Panc1 (cell line): ENCODE measurements around the gene TBC1D22A. TPM values are rescaled to one million over a fixed set of nuclear protein-coding genes. Genes with fewer than 3 reads are reported as not detected.

Experiments
- ATAC-seq: fragments of 200-7000 bp; cut with Tn5 transposase; 2 replicates; pipeline ENCODE4 v1.9.1; 2020; ENCODE audit warnings: mild to moderate bottlenecking, moderate library complexity
- BruUV-seq: library from RNA; stranded (reverse); fragments of 400-500 nt; replicated peaks from 2 replicates; lab custom pipeline; 2021; lab: Mats Ljungman, UMichigan
- CTCF ChIA-PET: fragments of 300-600 bp; sonication (Branson Sonifier 250); formaldehyde crosslinking; loops from one replicate; lab custom pipeline; 2022; ENCODE audit warnings: antibody characterized with exemption; lab: Charles Lee
- POLR2A ChIA-PET: fragments of 300-600 bp; sonication (Branson Sonifier 250); formaldehyde crosslinking; loops from one replicate; lab custom pipeline; 2022; ENCODE audit warnings: antibody characterized with exemption; lab: Charles Lee
- DNase-seq: peaks from one replicate; pipeline ENCODE4 v3.0.0-alpha.2; 2010; ENCODE audit warnings: low read depth, low spot score
- H3K27ac ChIP-seq: 2 replicates; pipeline ENCODE4 v1.5.1; 2011; ENCODE audit warnings: mild to moderate bottlenecking, low read length, inconsistent platforms
- H3K27me3 ChIP-seq: fragments of 200-500 bp; sonication (Bioruptor generic); 2 replicates; pipeline ENCODE4 v1.6.0; 2014; ENCODE audit warnings: low read length, inconsistent platforms; ENCODE audit not compliant: control insufficient read depth, insufficient read depth
- H3K36me3 ChIP-seq: fragments of 200-500 bp; sonication (Bioruptor generic); 2 replicates; pipeline ENCODE4 v1.5.1; 2014; ENCODE audit warnings: inconsistent platforms, mild to moderate bottlenecking, low read length, moderate library complexity; ENCODE audit not compliant: control insufficient read depth, insufficient read depth
- H3K4me1 ChIP-seq: 2 replicates; pipeline ENCODE4 v1.5.1; 2011; ENCODE audit warnings: inconsistent platforms, mild to moderate bottlenecking, low read length, moderate library complexity; ENCODE audit not compliant: control insufficient read depth, insufficient read depth
- H3K4me3 ChIP-seq, 2 experiments: 2 replicates each; pipeline ENCODE4 v1.5.1; 2011 to 2012; ENCODE audit warnings: low read depth in 2 of 2, low read length in 2 of 2, mild to moderate bottlenecking in 2 of 2, inconsistent platforms in 1 of 2, moderate library complexity in 1 of 2
- H3K9me3 ChIP-seq: fragments of 200-500 bp; sonication (Bioruptor generic); 2 replicates; pipeline ENCODE4 v1.5.1; 2014; ENCODE audit warnings: low read depth, mild to moderate bottlenecking, inconsistent platforms, low read length, moderate library complexity; ENCODE audit not compliant: control insufficient read depth, insufficient read depth
- POLR2AphosphoS5 ChIP-seq: IDR thresholded peaks from 2 replicates; pipeline ENCODE4 v1.6.1; 2012; ENCODE audit warnings: mild to moderate bottlenecking, low read depth, low read length, moderate library complexity
- SIN3A ChIP-seq: IDR thresholded peaks from 2 replicates; pipeline ENCODE4 v1.6.1; 2012; ENCODE audit warnings: low read depth, mild to moderate bottlenecking, low read length, moderate library complexity, borderline replicate concordance; ENCODE audit not compliant: insufficient read depth
- TCF7L2 ChIP-seq: IDR thresholded peaks from 2 replicates; pipeline ENCODE4 v1.6.1; 2011; ENCODE audit warnings: mild to moderate bottlenecking, low read depth, low read length, inconsistent platforms
- in situ Hi-C: cut with HindIII; loops from 2 replicates; pipeline ENCODE4 v1.10.0; 2016; ENCODE audit warnings: low sequenced_read_pairs, low pct_unique_long_range_greater_than_20kb
- intact Hi-C: fragments of 100-400 bp; cut with micrococcal nuclease; formaldehyde crosslinking; loops from one replicate; pipeline ENCODE4 v1.10.0; 2022; ENCODE audit not compliant: unreplicated experiment
- total RNA-seq: library from RNA; stranded (reverse); gene quantifications from one replicate; pipeline ENCODE4 v1.2.1, GENCODE V29; 2021; ENCODE audit not compliant: unreplicated experiment
- TF ChIP-seq, protein P1 (sequence below): fragments of 450-650 bp; IDR thresholded peaks from 2 replicates; pipeline ENCODE4 v1.5.1; 2017; ENCODE audit warnings: mild to moderate bottlenecking
- TF ChIP-seq, protein P2 (sequence below), 2 experiments: IDR thresholded peaks; 2 replicates each; pipeline ENCODE4 v1.6.1; 2011 to 2012; ENCODE audit warnings: low read depth in 2 of 2, control low read depth in 1 of 2, low read length in 1 of 2, mild to moderate bottlenecking in 1 of 2, moderate library complexity in 1 of 2; ENCODE audit not compliant: insufficient read depth in 1 of 2

Gene TBC1D22A
- total RNA-seq, 1 experiment from 2014 or later: 28.7 TPM

DNA sequence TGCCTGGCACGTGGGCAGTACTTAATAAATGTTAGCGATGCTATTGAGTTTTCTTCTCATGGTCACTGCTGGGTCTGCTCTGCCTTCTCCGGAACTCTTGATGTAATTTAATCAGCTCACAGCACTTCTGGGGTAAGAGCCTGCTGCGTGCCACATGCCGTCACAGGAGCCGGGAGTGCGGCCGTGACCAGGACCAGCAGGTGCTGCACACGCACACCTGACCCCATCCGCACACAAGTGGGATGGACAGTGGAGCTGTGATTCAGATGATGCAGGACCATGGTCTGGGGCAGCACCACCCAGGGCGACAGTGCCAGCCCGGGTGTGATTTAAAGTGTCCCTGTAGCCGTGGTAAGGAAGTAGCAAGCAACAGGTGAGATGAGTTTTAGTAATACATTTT, 61.2 kb downstream of the TBC1D22A start:
- Histone ChIP-seq H3K4me1 (no peaks in the 10 kb centered on the region), H3K27me3 (no peaks in the 10 kb centered on the region), H3K36me3 (no peaks in the 10 kb centered on the region), H3K27ac (no peak overlapping the region), H3K4me3 (no peak overlapping the region), H3K9me3 (no peaks in the 10 kb centered on the region)
- CTCF ChIA-PET: no interaction called here
- no TSS peak for BruUV-seq
- POLR2A ChIA-PET: no interaction called here
- TF ChIP-seq, protein P1, sequence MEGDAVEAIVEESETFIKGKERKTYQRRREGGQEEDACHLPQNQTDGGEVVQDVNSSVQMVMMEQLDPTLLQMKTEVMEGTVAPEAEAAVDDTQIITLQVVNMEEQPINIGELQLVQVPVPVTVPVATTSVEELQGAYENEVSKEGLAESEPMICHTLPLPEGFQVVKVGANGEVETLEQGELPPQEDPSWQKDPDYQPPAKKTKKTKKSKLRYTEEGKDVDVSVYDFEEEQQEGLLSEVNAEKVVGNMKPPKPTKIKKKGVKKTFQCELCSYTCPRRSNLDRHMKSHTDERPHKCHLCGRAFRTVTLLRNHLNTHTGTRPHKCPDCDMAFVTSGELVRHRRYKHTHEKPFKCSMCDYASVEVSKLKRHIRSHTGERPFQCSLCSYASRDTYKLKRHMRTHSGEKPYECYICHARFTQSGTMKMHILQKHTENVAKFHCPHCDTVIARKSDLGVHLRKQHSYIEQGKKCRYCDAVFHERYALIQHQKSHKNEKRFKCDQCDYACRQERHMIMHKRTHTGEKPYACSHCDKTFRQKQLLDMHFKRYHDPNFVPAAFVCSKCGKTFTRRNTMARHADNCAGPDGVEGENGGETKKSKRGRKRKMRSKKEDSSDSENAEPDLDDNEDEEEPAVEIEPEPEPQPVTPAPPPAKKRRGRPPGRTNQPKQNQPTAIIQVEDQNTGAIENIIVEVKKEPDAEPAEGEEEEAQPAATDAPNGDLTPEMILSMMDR: no peak
- TF ChIP-seq SIN3A (no peak), TCF7L2 (no peak), POLR2AphosphoS5 (no peak)
- TF ChIP-seq, protein P2, sequence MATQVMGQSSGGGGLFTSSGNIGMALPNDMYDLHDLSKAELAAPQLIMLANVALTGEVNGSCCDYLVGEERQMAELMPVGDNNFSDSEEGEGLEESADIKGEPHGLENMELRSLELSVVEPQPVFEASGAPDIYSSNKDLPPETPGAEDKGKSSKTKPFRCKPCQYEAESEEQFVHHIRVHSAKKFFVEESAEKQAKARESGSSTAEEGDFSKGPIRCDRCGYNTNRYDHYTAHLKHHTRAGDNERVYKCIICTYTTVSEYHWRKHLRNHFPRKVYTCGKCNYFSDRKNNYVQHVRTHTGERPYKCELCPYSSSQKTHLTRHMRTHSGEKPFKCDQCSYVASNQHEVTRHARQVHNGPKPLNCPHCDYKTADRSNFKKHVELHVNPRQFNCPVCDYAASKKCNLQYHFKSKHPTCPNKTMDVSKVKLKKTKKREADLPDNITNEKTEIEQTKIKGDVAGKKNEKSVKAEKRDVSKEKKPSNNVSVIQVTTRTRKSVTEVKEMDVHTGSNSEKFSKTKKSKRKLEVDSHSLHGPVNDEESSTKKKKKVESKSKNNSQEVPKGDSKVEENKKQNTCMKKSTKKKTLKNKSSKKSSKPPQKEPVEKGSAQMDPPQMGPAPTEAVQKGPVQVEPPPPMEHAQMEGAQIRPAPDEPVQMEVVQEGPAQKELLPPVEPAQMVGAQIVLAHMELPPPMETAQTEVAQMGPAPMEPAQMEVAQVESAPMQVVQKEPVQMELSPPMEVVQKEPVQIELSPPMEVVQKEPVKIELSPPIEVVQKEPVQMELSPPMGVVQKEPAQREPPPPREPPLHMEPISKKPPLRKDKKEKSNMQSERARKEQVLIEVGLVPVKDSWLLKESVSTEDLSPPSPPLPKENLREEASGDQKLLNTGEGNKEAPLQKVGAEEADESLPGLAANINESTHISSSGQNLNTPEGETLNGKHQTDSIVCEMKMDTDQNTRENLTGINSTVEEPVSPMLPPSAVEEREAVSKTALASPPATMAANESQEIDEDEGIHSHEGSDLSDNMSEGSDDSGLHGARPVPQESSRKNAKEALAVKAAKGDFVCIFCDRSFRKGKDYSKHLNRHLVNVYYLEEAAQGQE (IDR thresholded peaks at IDR 0.05; ENCODE audit: insufficient read depth in 1 of 2, low read depth in 2 of 2, low read length in 1 of 2): no peak
- no peak for DNase-seq
- in situ Hi-C loops: no loop called here
- intact Hi-C loops: no loop called here
- no peak for ATAC-seq

DNA sequence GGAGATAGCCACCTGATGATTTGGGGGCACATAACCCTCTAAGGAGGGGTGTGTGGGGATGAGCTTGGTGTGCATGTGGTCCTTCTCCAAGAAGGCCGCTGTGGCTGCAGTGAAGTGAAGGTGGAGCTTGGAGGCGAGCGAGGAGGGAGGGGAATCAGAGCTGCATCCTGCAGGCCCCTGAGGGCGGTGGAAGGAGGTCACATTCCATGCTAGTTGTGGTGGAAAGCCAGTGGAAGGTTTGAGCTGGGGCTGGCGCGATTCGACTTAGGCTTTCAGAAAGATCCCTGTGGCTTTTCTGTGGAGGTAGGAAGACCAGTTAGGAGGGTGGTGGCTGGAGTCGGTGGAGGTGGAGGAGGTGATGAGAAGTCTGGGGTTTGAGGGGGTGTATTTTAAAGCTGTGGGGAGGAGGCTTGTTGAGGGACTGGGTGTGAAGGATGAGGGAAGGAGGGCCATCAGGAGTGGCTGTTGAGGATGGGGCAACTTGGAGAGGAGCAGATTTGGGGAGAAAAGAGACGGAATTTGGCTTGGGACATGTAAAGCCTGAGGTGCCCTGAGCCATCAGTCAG, 62.0 kb downstream of the TBC1D22A start:
- no peaks in the 10 kb centered on the region for H3K36me3 ChIP-seq
- TF ChIP-seq TCF7L2: no peak
- TF ChIP-seq, protein P1: no peak
- TF ChIP-seq, protein P2 (IDR thresholded peaks at IDR 0.05; ENCODE audit: insufficient read depth in 1 of 2, low read depth in 2 of 2, low read length in 1 of 2): no peak
- no peak for TF ChIP-seq SIN3A
- no peak for TF ChIP-seq POLR2AphosphoS5
- in situ Hi-C loops (no loop called here), intact Hi-C loops (no loop called here)
- ATAC-seq: no peak
- H3K4me1 ChIP-seq: no peaks in the 10 kb centered on the region
- no peak for DNase-seq
- no TSS peak for BruUV-seq
- no peak overlapping the region for H3K27ac ChIP-seq
- H3K4me3 ChIP-seq: no peak overlapping the region
- CTCF ChIA-PET: no interaction called here
- POLR2A ChIA-PET: interaction anchor here (0.6 kb wide), 1 partner anchor 65 kb away, joined by 6 read pairs; no protein-coding TSS in a partner anchor
- H3K27me3 ChIP-seq: no peaks in the 10 kb centered on the region
- H3K9me3 ChIP-seq: no peaks in the 10 kb centered on the region
